GM12878 (cell line): ENCODE measurements around the gene PPP1R14B. TPM values are rescaled to one million over a fixed set of nuclear protein-coding genes. Genes with fewer than 3 reads are reported as not detected.

Source experiments
- ATAC-seq: fragments of 200-7000 bp; cut with Tn5 transposase; 3 replicates; pipeline ENCODE4 v1.9.1; 2020; ENCODE audit warnings: mild to moderate bottlenecking, moderate library complexity
- BruUV-seq: library from RNA; stranded (reverse); fragments of 400-500 nt; replicated peaks from 2 replicates; lab custom pipeline; 2021; lab: Mats Ljungman, UMichigan
- CTCF ChIA-PET: fragments of 300-600 bp; sonication (Branson Sonifier 250); formaldehyde crosslinking; extraction: SDS; loops from one replicate; lab custom pipeline; 2021; ENCODE audit warnings: inconsistent platforms; lab: Yijun Ruan, JAX
- POLR2A ChIA-PET: fragments of 350-600 bp; formaldehyde crosslinking; extraction: SDS; loops from one replicate; lab custom pipeline; 2021; ENCODE audit warnings: inconsistent platforms; lab: Charles Lee
- RAD21 ChIA-PET: fragments of 300-600 bp; sonication (Branson Sonifier 250); formaldehyde crosslinking; loops from one replicate; lab custom pipeline; 2023; ENCODE audit warnings: antibody characterized with exemption; ENCODE audit not compliant: unreplicated experiment; lab: Charles Lee
- SMC1A ChIA-PET: fragments of 300-600 bp; sonication (Branson Sonifier 250); formaldehyde crosslinking; loops from one replicate; lab custom pipeline; 2023; ENCODE audit not compliant: unreplicated experiment, uncharacterized antibody; lab: Charles Lee
- DNase-seq: peaks from one replicate; pipeline ENCODE4 v3.0.0-alpha.2; 2011; ENCODE audit warnings: low read depth, low spot score
- FAIRE-seq: peaks from 3 replicates; lab custom pipeline; 2011; peaks lifted over from hg19 to GRCh38; lab: Jason Lieb, UNC
- H2AFZ ChIP-seq: 2 replicates; pipeline ENCODE4 v1.6.0; 2011; ENCODE audit warnings: low read depth, low read length, control low read depth; ENCODE audit not compliant: control insufficient read depth
- H3K27ac ChIP-seq: 2 replicates; pipeline ENCODE4 v1.5.1; 2011; ENCODE audit warnings: control low read depth; ENCODE audit not compliant: control insufficient read depth, insufficient read depth
- H3K27me3 ChIP-seq, 2 experiments: replicated peaks in 1 of 2; 2 replicates each; pipeline versions ENCODE4 v1.6.0 to v1.6.1; 2011; ENCODE audit warnings: low read length in 1 of 2; ENCODE audit not compliant: control insufficient read depth in 2 of 2, insufficient read depth in 2 of 2
- H3K36me3 ChIP-seq, 2 experiments: 2 replicates each; pipeline ENCODE4 v1.5.1; 2011; ENCODE audit warnings: low read length in 1 of 2; ENCODE audit not compliant: control insufficient read depth in 2 of 2, insufficient read depth in 2 of 2
- H3K4me1 ChIP-seq: 2 replicates; pipeline ENCODE4 v1.6.1; 2011; ENCODE audit warnings: mild to moderate bottlenecking, low read length, moderate library complexity, mixed read lengths; ENCODE audit not compliant: control insufficient read depth, insufficient read depth
- H3K4me2 ChIP-seq: 2 replicates; pipeline ENCODE4 v1.6.0; 2011; ENCODE audit warnings: control low read depth; ENCODE audit not compliant: control insufficient read depth, insufficient read depth
- H3K4me3 ChIP-seq: fragments of 200-600 bp; sonication (generic); 2 replicates; pipeline ENCODE4 v1.5.1; 2016
- H3K79me2 ChIP-seq: 2 replicates; pipeline ENCODE4 v1.6.0; 2011; ENCODE audit warnings: low read length; ENCODE audit not compliant: control insufficient read depth, insufficient read depth
- H3K9ac ChIP-seq: 2 replicates; pipeline ENCODE4 v1.8.0; 2011; ENCODE audit warnings: low read length, control low read depth, mixed read lengths; ENCODE audit not compliant: control insufficient read depth, insufficient read depth
- H3K9me3 ChIP-seq: replicated peaks from 3 replicates; pipeline ENCODE4 v1.5.1; 2011; ENCODE audit warnings: mild to moderate bottlenecking, low read length; ENCODE audit not compliant: control insufficient read depth, insufficient read depth
- H4K20me1 ChIP-seq: 2 replicates; pipeline ENCODE4 v1.6.0; 2011; ENCODE audit not compliant: control insufficient read depth, insufficient read depth
- CBFB ChIP-seq: IDR thresholded peaks from 2 replicates; pipeline ENCODE4 v1.6.1; 2016; ENCODE audit warnings: antibody characterized with exemption, low read depth
- CHD4 ChIP-seq: fragments of 200-600 bp; sonication (generic); IDR thresholded peaks from 2 replicates; pipeline ENCODE4 v1.6.1; 2016; ENCODE audit warnings: mild to moderate bottlenecking
- IRF4 ChIP-seq: IDR thresholded peaks from 2 replicates; pipeline ENCODE4 v1.6.1; 2011; ENCODE audit warnings: low read depth, low read length
- MEF2B ChIP-seq: fragments of 450-650 bp; IDR thresholded peaks from 2 replicates; pipeline ENCODE4 v1.6.1; 2018; ENCODE audit warnings: mild to moderate bottlenecking, moderate library complexity; ENCODE audit not compliant: partially characterized antibody, poor library complexity, severe bottlenecking
- NRF1 ChIP-seq: conservative IDR thresholded peaks from 2 replicates; pipeline ENCODE4 v1.6.1; 2011; ENCODE audit warnings: mild to moderate bottlenecking, low read depth, low read length, improper control_type of control experiment
- POLR2A ChIP-seq: IDR thresholded peaks from 2 replicates; pipeline ENCODE4 v1.6.1; 2011; ENCODE audit warnings: low read depth, mild to moderate bottlenecking, low read length
- RAD21 ChIP-seq: IDR thresholded peaks from 2 replicates; pipeline ENCODE4 v1.6.1; 2011; ENCODE audit warnings: mild to moderate bottlenecking, low read depth, low read length, moderate library complexity; ENCODE audit not compliant: insufficient read depth
- RCOR1 ChIP-seq: conservative IDR thresholded peaks from 2 replicates; pipeline ENCODE4 v1.6.1; 2012; ENCODE audit warnings: low read depth, low read length, improper control_type of control experiment
- WGBS: methylation state at CpG from one replicate; pipeline ENCODE4 v1.1.6; 2016; ENCODE audit warnings: low lambda C conversion rate; ENCODE audit not compliant: insufficient replicate concordance, insufficient coverage; ENCODE audit errors: missing lambda C conversion rate; 5-methylcytosine and 5-hydroxymethylcytosine counted together
- in situ Hi-C: fragments of 300-500 bp; cut with MboI; formaldehyde crosslinking; loops from 9 replicates; pipeline ENCODE4 v1.14.3; 2018; ENCODE audit warnings: mixed read lengths
- intact Hi-C: fragments of 100-400 bp; cut with micrococcal nuclease; formaldehyde crosslinking; loops from one replicate; pipeline ENCODE4 v1.14.2; 2022; ENCODE audit not compliant: unreplicated experiment
- polyA plus RNA-seq, 11 experiments: library from polyadenylated mRNA; depleted of rRNA in 4 of 11; unstranded in 6 of 11; stranded (reverse) in 5 of 11; fragments of >200 nt; fragmentation: Nextera tagmentation in 4 of 11; fragmentation: Illumina TruSeq in 1 of 11; extraction: Ambion mirVana in 4 of 11; extraction: Trizol in 1 of 11; gene quantifications; 1 replicate in 1 of 11; 2 replicates in 10 of 11; pipeline versions ENCODE4 v1.2.1 to v1.2.3, GENCODE V29; 2011 to 2016; ENCODE audit warnings: inconsistent platforms in 2 of 11, missing spikeins in 2 of 11, low read depth in 1 of 11
- total RNA-seq, 4 experiments: library from RNA; depleted of rRNA in 3 of 4; stranded (reverse); fragments of >200 nt in 3 of 4; fragmentation: Illumina TruSeq in 1 of 4; extraction: Trizol in 1 of 4; gene quantifications; 2 replicates each; pipeline versions ENCODE4 v1.2.1 to v1.2.3, GENCODE V29; 2013 to 2021
- TF ChIP-seq, protein P1 (sequence below): fragments of 450-650 bp; formaldehyde crosslinking; IDR thresholded peaks from 2 replicates; pipeline ENCODE4 v1.4.0; 2022; ENCODE audit warnings: mild to moderate bottlenecking, moderate library complexity
- TF ChIP-seq, protein P2 (sequence below): IDR thresholded peaks from 2 replicates; pipeline ENCODE4 v1.6.1; 2012; ENCODE audit warnings: improper control_type of control experiment, low read depth, low read length; ENCODE audit not compliant: insufficient replicate concordance

PPP1R14B gene
- total and polyA plus RNA-seq, 10 of the 15 experiments (the other 5 are each of a cell fraction or from before 2014, with no cell fraction given), result 8.4 to 283 (median 124) TPM

DNA sequence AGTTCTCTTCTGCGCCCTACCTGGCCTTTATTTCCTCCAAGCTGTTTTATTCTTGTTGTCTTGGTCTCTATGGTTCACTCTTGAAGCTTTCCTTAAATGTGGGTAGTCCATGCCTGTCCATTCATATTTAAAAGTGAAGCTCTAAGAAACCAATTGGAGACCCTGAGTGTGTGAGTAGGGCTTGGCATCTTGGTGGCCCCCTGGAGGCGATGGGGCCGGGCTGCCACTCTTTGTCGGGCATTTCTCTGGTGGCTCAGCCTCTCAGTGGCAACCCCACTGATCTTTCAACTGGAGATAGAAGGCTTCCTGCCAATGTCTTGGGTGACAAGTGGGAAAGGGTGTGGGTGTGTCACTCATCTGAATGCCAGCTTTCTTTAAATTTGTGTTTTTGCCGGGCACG, 29.9 kb downstream of the PPP1R14B start:
- no peak overlapping the region for H3K27ac ChIP-seq
- H3K9me3 ChIP-seq, result no peaks in the 10 kb centered on the region
- intact Hi-C loops, result no loop called here
- in situ Hi-C loops, result no loop called here
- FAIRE-seq, result no peak
- POLR2A ChIA-PET, result interaction anchor here (0.6 to 3.3 kb wide), 6 partner anchors 10 to 110 kb away, joined by 3 to 21 read pairs (median 5); partner anchors contain the start of genes FERMT3, NUDT22 and TRPT1
- 85% methylated on average over 6 of the region's 6 CpGs for WGBS
- no peak for DNase-seq
- H3K27me3 ChIP-seq, result no peaks in the 10 kb centered on the region
- peaks cover 21 to 24% of the 10 kb centered on the region in 2 experiments for H3K36me3 ChIP-seq
- SMC1A ChIA-PET, result interaction anchor here (2.2 kb wide), 1 partner anchor 10 kb away, joined by 7 read pairs; the partner anchor contains the start of gene FERMT3
- RAD21 ChIA-PET, result interaction anchor here (0.8 to 1.2 kb wide), 2 partner anchors 10 kb away, joined by 3 read pairs; no protein-coding TSS in a partner anchor
- H3K4me2 ChIP-seq, result no peak overlapping the region
- H2AFZ ChIP-seq, result no peak overlapping the region
- H3K4me3 ChIP-seq, result no peak overlapping the region
- CTCF ChIA-PET, result interaction anchor here (1.5 to 4.2 kb wide), 2 partner anchors 9 to 11 kb away, joined by 5 to 14 read pairs; partner anchors contain the start of gene FERMT3
- no peaks in the 10 kb centered on the region for H4K20me1 ChIP-seq
- no TSS peak for BruUV-seq
- no peak overlapping the region for H3K9ac ChIP-seq
- peak; percentile 25; the same call in 1 of the 3 replicates for ATAC-seq
- no peaks in the 10 kb centered on the region for H3K79me2 ChIP-seq
- no peaks in the 10 kb centered on the region; the same call in 1 of the 2 replicates for H3K4me1 ChIP-seq
- TF ChIP-seq NRF1 (no peak), MEF2B (no peak), CHD4 (no peak), RAD21 (no peak), IRF4 (no peak), RCOR1 (no peak), CBFB (no peak), POLR2A (no peak)
- TF ChIP-seq, protein P1, sequence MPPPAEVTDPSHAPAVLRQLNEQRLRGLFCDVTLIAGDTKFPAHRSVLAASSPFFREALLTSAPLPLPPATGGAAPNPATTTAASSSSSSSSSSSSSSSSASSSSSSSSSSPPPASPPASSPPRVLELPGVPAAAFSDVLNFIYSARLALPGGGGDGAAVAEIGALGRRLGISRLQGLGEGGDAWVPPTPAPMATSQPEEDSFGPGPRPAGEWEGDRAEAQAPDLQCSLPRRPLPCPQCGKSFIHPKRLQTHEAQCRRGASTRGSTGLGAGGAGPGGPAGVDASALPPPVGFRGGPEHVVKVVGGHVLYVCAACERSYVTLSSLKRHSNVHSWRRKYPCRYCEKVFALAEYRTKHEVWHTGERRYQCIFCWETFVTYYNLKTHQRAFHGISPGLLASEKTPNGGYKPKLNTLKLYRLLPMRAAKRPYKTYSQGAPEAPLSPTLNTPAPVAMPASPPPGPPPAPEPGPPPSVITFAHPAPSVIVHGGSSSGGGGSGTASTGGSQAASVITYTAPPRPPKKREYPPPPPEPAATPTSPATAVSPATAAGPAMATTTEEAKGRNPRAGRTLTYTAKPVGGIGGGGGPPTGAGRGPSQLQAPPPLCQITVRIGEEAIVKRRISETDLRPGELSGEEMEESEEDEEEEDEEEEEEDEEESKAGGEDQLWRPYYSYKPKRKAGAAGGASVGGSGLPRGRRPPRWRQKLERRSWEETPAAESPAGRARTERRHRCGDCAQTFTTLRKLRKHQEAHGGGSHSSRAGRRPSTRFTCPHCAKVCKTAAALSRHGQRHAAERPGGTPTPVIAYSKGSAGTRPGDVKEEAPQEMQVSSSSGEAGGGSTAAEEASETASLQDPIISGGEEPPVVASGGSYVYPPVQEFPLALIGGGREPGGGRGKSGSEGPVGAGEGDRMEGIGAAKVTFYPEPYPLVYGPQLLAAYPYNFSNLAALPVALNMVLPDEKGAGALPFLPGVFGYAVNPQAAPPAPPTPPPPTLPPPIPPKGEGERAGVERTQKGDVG, result no peak
- TF ChIP-seq, protein P2, sequence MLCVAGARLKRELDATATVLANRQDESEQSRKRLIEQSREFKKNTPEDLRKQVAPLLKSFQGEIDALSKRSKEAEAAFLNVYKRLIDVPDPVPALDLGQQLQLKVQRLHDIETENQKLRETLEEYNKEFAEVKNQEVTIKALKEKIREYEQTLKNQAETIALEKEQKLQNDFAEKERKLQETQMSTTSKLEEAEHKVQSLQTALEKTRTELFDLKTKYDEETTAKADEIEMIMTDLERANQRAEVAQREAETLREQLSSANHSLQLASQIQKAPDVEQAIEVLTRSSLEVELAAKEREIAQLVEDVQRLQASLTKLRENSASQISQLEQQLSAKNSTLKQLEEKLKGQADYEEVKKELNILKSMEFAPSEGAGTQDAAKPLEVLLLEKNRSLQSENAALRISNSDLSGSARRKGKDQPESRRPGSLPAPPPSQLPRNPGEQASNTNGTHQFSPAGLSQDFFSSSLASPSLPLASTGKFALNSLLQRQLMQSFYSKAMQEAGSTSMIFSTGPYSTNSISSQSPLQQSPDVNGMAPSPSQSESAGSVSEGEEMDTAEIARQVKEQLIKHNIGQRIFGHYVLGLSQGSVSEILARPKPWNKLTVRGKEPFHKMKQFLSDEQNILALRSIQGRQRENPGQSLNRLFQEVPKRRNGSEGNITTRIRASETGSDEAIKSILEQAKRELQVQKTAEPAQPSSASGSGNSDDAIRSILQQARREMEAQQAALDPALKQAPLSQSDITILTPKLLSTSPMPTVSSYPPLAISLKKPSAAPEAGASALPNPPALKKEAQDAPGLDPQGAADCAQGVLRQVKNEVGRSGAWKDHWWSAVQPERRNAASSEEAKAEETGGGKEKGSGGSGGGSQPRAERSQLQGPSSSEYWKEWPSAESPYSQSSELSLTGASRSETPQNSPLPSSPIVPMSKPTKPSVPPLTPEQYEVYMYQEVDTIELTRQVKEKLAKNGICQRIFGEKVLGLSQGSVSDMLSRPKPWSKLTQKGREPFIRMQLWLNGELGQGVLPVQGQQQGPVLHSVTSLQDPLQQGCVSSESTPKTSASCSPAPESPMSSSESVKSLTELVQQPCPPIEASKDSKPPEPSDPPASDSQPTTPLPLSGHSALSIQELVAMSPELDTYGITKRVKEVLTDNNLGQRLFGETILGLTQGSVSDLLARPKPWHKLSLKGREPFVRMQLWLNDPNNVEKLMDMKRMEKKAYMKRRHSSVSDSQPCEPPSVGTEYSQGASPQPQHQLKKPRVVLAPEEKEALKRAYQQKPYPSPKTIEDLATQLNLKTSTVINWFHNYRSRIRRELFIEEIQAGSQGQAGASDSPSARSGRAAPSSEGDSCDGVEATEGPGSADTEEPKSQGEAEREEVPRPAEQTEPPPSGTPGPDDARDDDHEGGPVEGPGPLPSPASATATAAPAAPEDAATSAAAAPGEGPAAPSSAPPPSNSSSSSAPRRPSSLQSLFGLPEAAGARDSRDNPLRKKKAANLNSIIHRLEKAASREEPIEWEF, result no peak
- TF ChIP-seq, all 136 proteins: peak for 0
